Measurements from ENCODE around the gene CALU.

DNA sequence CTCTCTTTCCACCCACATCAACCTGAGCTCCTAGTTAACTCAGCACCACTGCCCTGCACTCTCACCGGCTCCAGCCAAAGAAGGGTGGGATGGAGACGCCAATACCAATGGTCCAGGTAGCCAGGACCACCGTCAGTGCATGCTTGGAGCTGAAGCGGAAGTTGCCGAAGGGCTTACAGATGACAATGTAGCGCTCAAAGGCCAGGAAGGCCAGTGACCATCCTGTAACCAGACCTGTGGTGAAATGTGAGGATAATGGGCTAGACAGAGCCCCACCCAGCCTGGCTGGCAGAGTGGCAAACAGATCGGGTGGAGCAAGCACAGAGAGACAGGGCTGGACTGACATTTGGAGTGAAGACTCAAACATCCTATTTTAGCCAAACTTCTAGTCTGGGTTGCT is 35.8 kb downstream of the CALU start:
- TF ChIP-seq POLR2A (IDR thresholded peaks at IDR 0.05; ENCODE audit: extremely low read depth, insufficient read length), result no peak
- TF ChIP-seq, protein P1, sequence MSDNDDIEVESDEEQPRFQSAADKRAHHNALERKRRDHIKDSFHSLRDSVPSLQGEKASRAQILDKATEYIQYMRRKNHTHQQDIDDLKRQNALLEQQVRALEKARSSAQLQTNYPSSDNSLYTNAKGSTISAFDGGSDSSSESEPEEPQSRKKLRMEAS (IDR thresholded peaks at IDR 0.05; ENCODE audit: low read depth, low read length), result no peak
- TF ChIP-seq, protein P2, sequence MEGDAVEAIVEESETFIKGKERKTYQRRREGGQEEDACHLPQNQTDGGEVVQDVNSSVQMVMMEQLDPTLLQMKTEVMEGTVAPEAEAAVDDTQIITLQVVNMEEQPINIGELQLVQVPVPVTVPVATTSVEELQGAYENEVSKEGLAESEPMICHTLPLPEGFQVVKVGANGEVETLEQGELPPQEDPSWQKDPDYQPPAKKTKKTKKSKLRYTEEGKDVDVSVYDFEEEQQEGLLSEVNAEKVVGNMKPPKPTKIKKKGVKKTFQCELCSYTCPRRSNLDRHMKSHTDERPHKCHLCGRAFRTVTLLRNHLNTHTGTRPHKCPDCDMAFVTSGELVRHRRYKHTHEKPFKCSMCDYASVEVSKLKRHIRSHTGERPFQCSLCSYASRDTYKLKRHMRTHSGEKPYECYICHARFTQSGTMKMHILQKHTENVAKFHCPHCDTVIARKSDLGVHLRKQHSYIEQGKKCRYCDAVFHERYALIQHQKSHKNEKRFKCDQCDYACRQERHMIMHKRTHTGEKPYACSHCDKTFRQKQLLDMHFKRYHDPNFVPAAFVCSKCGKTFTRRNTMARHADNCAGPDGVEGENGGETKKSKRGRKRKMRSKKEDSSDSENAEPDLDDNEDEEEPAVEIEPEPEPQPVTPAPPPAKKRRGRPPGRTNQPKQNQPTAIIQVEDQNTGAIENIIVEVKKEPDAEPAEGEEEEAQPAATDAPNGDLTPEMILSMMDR (IDR thresholded peaks at IDR 0.05; ENCODE audit: low read depth, low read length), result no peak
